WTC11 (cell line): ENCODE data around the gene CDH12. TPM values are rescaled to one million over a fixed set of nuclear protein-coding genes. Genes with fewer than 3 reads are reported as not detected.

Experiments used
- ATAC-seq: fragments of 200-7000 bp; cut with Tn5 transposase; 2 replicates; pipeline ENCODE4 v1.10.0; 2021; ENCODE audit warnings: mild to moderate bottlenecking, moderate library complexity
- CTCF ChIA-PET: fragments of 300-600 bp; sonication (Branson Sonifier 250); formaldehyde crosslinking; loops from one replicate; lab custom pipeline; 2021; ENCODE audit warnings: antibody characterized with exemption; lab: Charles Lee
- POLR2A ChIA-PET: fragments of 350-600 bp; sonication (Branson Sonifier 250); formaldehyde crosslinking; loops from one replicate; lab custom pipeline; 2021; ENCODE audit warnings: antibody characterized with exemption; lab: Charles Lee
- DNase-seq: peaks from one replicate; pipeline ENCODE4 v3.0.0; 2021; ENCODE audit warnings: low spot score
- H3K27ac Mint-ChIP-seq: 2 replicates; pipeline ENCODE4 v1.8.0; 2021; ENCODE audit warnings: mixed read lengths
- H3K27me3 Mint-ChIP-seq: 2 replicates; pipeline ENCODE4 v1.8.0; 2021; ENCODE audit warnings: low read depth, mild to moderate bottlenecking, moderate library complexity, mixed read lengths
- H3K36me3 Mint-ChIP-seq: 2 replicates; pipeline ENCODE4 v1.8.0; 2021; ENCODE audit warnings: mixed read lengths
- H3K4me1 Mint-ChIP-seq: 2 replicates; pipeline ENCODE4 v1.8.0; 2022; ENCODE audit warnings: mixed read lengths
- H3K4me3 Mint-ChIP-seq: 2 replicates; pipeline ENCODE4 v1.8.0; 2021; ENCODE audit warnings: mild to moderate bottlenecking, moderate library complexity, mixed read lengths
- H3K9me3 Mint-ChIP-seq: 2 replicates; pipeline ENCODE4 v1.8.0; 2021; ENCODE audit warnings: mixed read lengths
- AR ChIP-seq: fragments of 250-450 bp; sonication (Bioruptor Pico); IDR thresholded peaks from 2 replicates; pipeline ENCODE4 v1.9.0; 2021; ENCODE audit warnings: mild to moderate bottlenecking
- ARID4B ChIP-seq: sonication (generic); formaldehyde crosslinking; IDR thresholded peaks from 2 replicates; pipeline ENCODE4 v1.8.0; 2023; ENCODE audit warnings: missing genetic modification reagents, mild to moderate bottlenecking, borderline replicate concordance
- ATF2 ChIP-seq: sonication (generic); formaldehyde crosslinking; IDR thresholded peaks from 2 replicates; pipeline ENCODE4 v1.8.1; 2022; ENCODE audit warnings: low read depth, missing genetic modification reagents, borderline replicate concordance
- CREM ChIP-seq: sonication (generic); formaldehyde crosslinking; IDR thresholded peaks from 2 replicates; pipeline ENCODE4 v1.8.1; 2022; ENCODE audit warnings: mild to moderate bottlenecking, missing genetic modification reagents, moderate library complexity
- CTCF ChIP-seq: fragments of 200-600 bp; IDR thresholded peaks from 2 replicates; pipeline ENCODE4 v1.8.0; 2022; ENCODE audit warnings: antibody characterized with exemption
- HMGXB4 ChIP-seq: sonication (generic); formaldehyde crosslinking; IDR thresholded peaks from 2 replicates; pipeline ENCODE4 v1.8.1; 2023; ENCODE audit warnings: mild to moderate bottlenecking, moderate library complexity, missing genetic modification reagents
- IRF2 ChIP-seq: sonication (generic); formaldehyde crosslinking; IDR thresholded peaks from 2 replicates; pipeline ENCODE4 v1.8.0; 2022; ENCODE audit warnings: low read depth, missing genetic modification reagents, borderline replicate concordance
- KAT7 ChIP-seq: sonication (generic); formaldehyde crosslinking; IDR thresholded peaks from 2 replicates; pipeline ENCODE4 v1.8.1; 2023; ENCODE audit warnings: missing genetic modification reagents, mild to moderate bottlenecking, borderline replicate concordance
- NFATC4 ChIP-seq: fragments of 250-450 bp; sonication (Bioruptor Pico); IDR thresholded peaks from 2 replicates; pipeline ENCODE4 v1.9.0; 2021; ENCODE audit warnings: mild to moderate bottlenecking
- PREB ChIP-seq: sonication (generic); formaldehyde crosslinking; IDR thresholded peaks from 2 replicates; pipeline ENCODE4 v1.8.1; 2022; ENCODE audit warnings: mild to moderate bottlenecking, missing genetic modification reagents, moderate library complexity, borderline replicate concordance
- ZNF423 ChIP-seq: fragments of 250-450 bp; sonication (Bioruptor Pico); IDR thresholded peaks from 2 replicates; pipeline ENCODE4 v2.1.2; 2022; ENCODE audit warnings: mild to moderate bottlenecking, moderate library complexity
- total RNA-seq: library from RNA; stranded (reverse); gene quantifications from 3 replicates; pipeline ENCODE4 v1.2.3, GENCODE V29; 2021

CDH12 gene
- total RNA-seq, 1 experiment from 2014 or later, result not detected

- TF ChIP-seq ATF2 (CRISPR knock-in tag) (no peak), KAT7 (CRISPR knock-in tag) (no peak), NFATC4 (no peak)
Measured at GRCh38 chr5:21791304-21791703, 1061.8 kb downstream of the CDH12 start (continued).

- no peaks in the 10 kb centered on the region for H3K27me3 Mint-ChIP-seq
- POLR2A ChIA-PET, result no interaction called here
- DNase-seq (no peak), ATAC-seq (no peak)
- no peak overlapping the region for H3K27ac Mint-ChIP-seq
- CTCF ChIA-PET, result no interaction called here
- H3K9me3 Mint-ChIP-seq, result peaks cover 6% of the 10 kb centered on the region; the same call in 1 of the 2 replicates
- no peaks in the 10 kb centered on the region for H3K4me1 Mint-ChIP-seq
- TF ChIP-seq AR (CRISPR knock-in tag), result no peak
- no peak for TF ChIP-seq PREB (CRISPR knock-in tag)
- no peak for TF ChIP-seq CTCF
- TF ChIP-seq IRF2 (CRISPR knock-in tag), result no peak
- no peak for TF ChIP-seq CREM (CRISPR knock-in tag)
- no peak for TF ChIP-seq ZNF423 (CRISPR knock-in tag)
- TF ChIP-seq HMGXB4 (CRISPR knock-in tag), result no peak
- TF ChIP-seq ARID4B (CRISPR knock-in tag), result no peak
- H3K4me3 Mint-ChIP-seq, result no peak overlapping the region
- H3K36me3 Mint-ChIP-seq, result no peaks in the 10 kb centered on the region
Measured at GRCh38 chr5:21784487-21784886, 1068.7 kb downstream of the CDH12 start.
